Stimulated activated naive B cell treated with anti-CD40 and anti-IgM and Interleukin-4, amounts not matched to agents 10 μg/mL and 1 μg/mL and 100 μg/mL, for 72 hours (primary cell): ENCODE results near the gene OR13J1.

Experiments
- ATAC-seq, 2 donors: fragments of 150-1000 bp; cut with Tn5 transposase; replicated peaks; 2 replicates each; pipeline ENCODE4 v1.10.0; 2021; ENCODE audit warnings: moderate library complexity in 1 of 2
- DNase-seq: peaks from one replicate; pipeline ENCODE4 v3.0.0; 2021
- H3K27ac Mint-ChIP-seq: one replicate; pipeline ENCODE4 v1.8.0; 2022; ENCODE audit warnings: mild to moderate bottlenecking, mixed read lengths
- H3K27me3 Mint-ChIP-seq, 2 donors: one replicate each; pipeline ENCODE4 v1.8.0; 2022; ENCODE audit warnings: mixed read lengths in 2 of 2
- H3K36me3 Mint-ChIP-seq, 2 donors: one replicate each; pipeline ENCODE4 v1.8.0; 2022; ENCODE audit warnings: mixed read lengths in 2 of 2, mild to moderate bottlenecking in 1 of 2
- H3K4me1 Mint-ChIP-seq, 2 donors: one replicate each; pipeline ENCODE4 v1.8.0; 2022; ENCODE audit warnings: mixed read lengths in 2 of 2, mild to moderate bottlenecking in 1 of 2
- H3K4me3 Mint-ChIP-seq, 2 donors: one replicate each; pipeline ENCODE4 v1.8.0; 2022; ENCODE audit warnings: mild to moderate bottlenecking in 2 of 2, mixed read lengths in 2 of 2, moderate library complexity in 1 of 2
- H3K9me3 Mint-ChIP-seq, 2 donors: one replicate each; pipeline ENCODE4 v1.8.0; 2022; ENCODE audit warnings: mixed read lengths in 2 of 2, mild to moderate bottlenecking in 1 of 2

OR13J1 gene

DNA sequence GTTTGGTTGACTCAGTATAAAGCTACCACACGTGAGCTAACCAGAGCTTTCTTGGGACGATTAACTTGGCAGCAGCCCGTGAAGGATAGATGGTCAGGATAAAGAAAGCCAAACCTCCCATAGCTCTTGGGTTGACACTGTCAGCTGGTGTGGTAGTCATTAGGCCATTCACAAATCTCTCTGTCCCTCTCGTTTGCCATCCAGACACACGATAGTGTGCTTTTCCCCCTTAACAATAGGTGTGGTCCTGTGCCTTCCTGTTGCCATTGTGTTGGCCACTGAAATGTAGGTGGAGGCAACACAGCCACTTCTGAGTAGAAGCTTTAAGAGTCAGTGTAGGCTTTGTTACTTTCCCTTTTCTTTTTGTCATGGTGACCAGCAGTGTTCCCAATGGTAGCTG, 11.7 kb downstream of the OR13J1 start:
- H3K27me3 Mint-ChIP-seq = peaks cover 22 to 36% of the 10 kb centered on the region in 2 donors
- no peaks in the 10 kb centered on the region for H3K36me3 Mint-ChIP-seq
- DNase-seq (no peak), ATAC-seq (no peak)
- H3K4me3 Mint-ChIP-seq = no peak overlapping the region
- peaks cover 0 to 3% of the 10 kb centered on the region in 2 donors for H3K4me1 Mint-ChIP-seq
- H3K27ac Mint-ChIP-seq = no peak overlapping the region
- H3K9me3 Mint-ChIP-seq = no peaks in the 10 kb centered on the region

DNA sequence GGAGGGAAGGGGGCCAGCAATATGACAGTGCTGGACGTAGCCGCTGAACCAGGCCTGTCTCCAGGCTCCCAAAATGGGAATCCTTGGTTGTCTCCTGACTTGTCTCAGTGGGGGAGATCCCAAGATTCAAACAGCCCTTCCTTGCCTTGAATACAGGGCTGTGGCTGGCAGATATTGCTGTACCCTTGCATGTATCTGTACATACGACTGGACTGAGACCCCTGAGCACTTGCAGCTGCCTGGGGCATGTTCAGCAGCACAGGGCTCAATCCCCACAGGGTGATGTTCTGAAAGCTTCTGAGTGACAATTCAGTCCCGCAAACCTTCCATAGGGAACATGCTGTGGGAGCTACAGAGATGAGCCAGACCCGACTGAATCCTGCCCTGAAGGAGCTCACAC, 13.3 kb downstream of the OR13J1 start:
- H3K27me3 Mint-ChIP-seq = peaks cover 14 to 25% of the 10 kb centered on the region in 2 donors
- peaks cover 0 to 3% of the 10 kb centered on the region in 2 donors for H3K4me1 Mint-ChIP-seq
- H3K27ac Mint-ChIP-seq = no peak overlapping the region
- ATAC-seq (no peak), DNase-seq (no peak)
- no peaks in the 10 kb centered on the region for H3K9me3 Mint-ChIP-seq
- H3K4me3 Mint-ChIP-seq = no peak overlapping the region
- H3K36me3 Mint-ChIP-seq = no peaks in the 10 kb centered on the region

DNA sequence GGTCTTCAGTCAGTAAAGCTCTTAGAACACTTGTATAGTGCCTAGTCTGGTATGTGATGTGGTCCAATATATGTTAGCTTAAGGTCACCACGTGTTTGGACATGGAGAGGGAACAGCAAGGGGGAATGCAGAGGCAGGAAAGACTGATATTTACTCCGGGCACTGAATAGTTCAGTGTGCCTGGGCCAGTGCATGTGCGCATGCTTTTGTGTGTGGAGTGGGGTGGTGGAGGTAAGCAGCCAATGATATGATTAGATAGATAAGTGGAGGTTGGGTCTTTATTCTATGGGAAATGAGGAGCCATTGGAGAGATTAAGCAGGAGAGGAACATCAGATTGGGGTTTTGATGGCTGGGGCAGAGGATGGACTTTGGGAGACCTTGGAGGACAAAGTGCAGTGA, 14.0 kb downstream of the OR13J1 start:
- H3K9me3 Mint-ChIP-seq = no peaks in the 10 kb centered on the region
- DNase-seq (no peak), ATAC-seq (no peak)
- H3K27me3 Mint-ChIP-seq = peaks cover 9 to 18% of the 10 kb centered on the region in 2 donors
- H3K36me3 Mint-ChIP-seq = no peaks in the 10 kb centered on the region
- no peaks in the 10 kb centered on the region for H3K4me1 Mint-ChIP-seq
- H3K4me3 Mint-ChIP-seq = no peak overlapping the region
- no peak overlapping the region for H3K27ac Mint-ChIP-seq

DNA sequence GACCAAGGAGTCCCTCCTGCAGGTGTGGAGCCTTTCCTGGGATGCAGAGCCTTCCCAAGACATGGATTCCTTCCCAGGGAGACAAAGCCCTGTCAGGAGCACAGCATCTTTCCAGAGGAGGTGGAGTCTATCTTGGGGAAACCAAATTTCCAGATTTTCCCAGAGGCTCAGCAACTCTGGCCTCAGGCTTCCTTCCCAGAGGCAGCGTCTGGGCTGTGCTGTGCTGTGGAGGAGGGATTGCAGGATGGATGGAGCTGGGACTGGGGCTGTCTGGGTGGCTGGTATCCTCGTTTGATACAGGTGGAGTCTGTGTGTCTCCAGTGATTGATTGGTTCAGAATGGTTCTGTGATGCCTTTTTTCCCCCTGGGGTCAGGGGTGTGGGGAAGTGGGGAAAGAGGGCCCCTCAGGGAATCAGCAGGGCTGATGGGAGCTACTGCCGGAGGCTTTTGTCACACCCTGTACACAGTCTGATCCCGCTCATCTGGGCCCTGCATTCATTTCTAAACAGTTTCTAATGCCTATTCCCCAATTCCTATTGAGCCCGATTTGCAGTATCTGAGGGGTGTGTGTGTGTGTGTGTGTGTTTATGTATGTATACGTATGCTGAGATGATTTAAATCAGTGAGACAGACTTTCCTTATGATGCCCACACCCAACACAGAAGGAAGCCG, 16.0 kb downstream of the OR13J1 start:
- Mint-ChIP-seq H3K9me3 (no peaks in the 10 kb centered on the region), H3K4me1 (no peaks in the 10 kb centered on the region), H3K27ac (no peak overlapping the region), H3K27me3 (peaks cover 7 to 16% of the 10 kb centered on the region in 2 donors), H3K36me3 (no peaks in the 10 kb centered on the region), H3K4me3 (no peak overlapping the region)
- DNase-seq (no peak), ATAC-seq (no peak)

DNA sequence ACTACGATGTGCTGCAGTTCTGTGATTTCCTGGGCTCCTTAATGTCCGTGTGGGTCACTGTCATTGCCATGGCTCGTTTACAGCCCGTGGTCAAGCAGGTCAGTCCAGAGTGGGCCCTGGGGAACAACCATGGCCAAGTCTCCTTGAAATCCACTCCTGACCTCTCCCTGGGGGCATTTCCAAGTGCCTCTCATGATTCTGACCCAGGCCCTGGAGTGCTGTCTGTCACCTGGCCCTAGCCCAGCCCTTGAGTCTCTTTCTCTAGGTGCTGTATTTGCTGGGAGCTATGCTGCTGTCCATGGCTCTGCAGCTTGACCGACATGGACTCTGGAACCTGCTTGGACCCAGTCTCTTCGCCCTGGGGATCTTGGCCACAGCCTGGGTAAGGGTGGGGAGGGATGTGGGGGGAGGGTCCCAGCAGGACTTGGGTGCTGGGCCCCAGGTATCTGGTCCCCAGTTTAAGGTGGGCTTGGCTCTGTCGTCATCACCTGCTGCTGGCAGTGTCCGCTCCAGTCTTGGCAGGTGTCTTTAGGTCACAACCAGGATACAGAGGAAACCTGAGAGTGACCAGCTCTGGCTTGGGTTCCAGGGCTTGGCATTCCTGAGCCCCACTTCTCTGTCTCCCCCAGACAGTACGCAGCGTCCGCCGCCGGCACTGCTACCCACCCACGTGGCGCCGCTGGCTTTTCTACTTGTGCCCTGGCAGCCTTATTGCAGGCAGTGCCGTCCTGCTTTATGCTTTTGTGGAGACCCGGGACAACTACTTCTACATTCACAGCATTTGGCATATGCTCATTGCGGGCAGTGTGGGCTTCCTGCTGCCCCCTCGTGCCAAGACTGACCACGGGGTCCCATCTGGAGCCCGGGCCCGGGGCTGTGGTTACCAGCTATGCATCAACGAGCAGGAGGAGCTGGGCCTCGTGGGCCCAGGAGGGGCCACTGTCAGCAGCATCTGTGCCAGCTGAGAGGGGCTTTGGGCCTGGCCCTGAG, 17.0 kb downstream of the OR13J1 start:
- no peaks in the 10 kb centered on the region for H3K36me3 Mint-ChIP-seq
- peaks cover 7 to 16% of the 10 kb centered on the region in 2 donors for H3K27me3 Mint-ChIP-seq
- H3K4me1 Mint-ChIP-seq = peaks cover 6 to 10% of the 10 kb centered on the region in 2 donors
- no peaks in the 10 kb centered on the region for H3K9me3 Mint-ChIP-seq
- H3K27ac Mint-ChIP-seq = peak overlapping the region; percentile 15
- no peak overlapping the region for H3K4me3 Mint-ChIP-seq
- DNase-seq = no peak
- ATAC-seq = no peak

DNA sequence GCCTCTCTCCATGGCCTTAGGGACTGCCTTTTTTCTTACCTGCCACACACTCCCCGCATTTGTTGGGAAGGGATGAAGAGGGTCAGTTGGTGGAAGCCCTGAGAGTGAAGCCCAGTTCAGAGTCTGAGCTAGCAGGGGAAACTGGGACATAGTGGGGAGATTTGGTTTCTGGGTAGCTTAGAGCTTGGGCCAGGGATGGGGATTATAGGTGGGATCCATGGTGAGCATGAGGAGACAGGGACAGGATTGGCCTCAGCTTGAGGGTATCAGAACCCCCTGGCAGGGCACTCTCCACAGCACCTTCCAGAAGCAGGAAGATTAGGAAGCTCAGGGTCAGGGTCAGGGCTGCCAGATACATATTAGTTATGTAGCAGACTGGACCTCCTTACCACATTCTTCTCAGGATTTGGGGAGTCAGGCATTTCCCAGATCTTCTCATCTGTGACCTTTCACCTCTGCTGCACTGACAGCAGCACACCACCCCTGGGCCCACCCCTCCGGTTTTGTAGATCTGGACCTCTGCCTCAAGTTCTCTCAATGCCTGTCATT, 17.9 kb downstream of the OR13J1 start:
- no peak overlapping the region for H3K4me3 Mint-ChIP-seq
- no peak for ATAC-seq
- no peak for DNase-seq
- peaks cover 7 to 16% of the 10 kb centered on the region in 2 donors for H3K27me3 Mint-ChIP-seq
- no peaks in the 10 kb centered on the region for H3K9me3 Mint-ChIP-seq
- peaks cover 15 to 18% of the 10 kb centered on the region in 2 donors for H3K4me1 Mint-ChIP-seq
- no peaks in the 10 kb centered on the region for H3K36me3 Mint-ChIP-seq
- no peak overlapping the region for H3K27ac Mint-ChIP-seq

DNA sequence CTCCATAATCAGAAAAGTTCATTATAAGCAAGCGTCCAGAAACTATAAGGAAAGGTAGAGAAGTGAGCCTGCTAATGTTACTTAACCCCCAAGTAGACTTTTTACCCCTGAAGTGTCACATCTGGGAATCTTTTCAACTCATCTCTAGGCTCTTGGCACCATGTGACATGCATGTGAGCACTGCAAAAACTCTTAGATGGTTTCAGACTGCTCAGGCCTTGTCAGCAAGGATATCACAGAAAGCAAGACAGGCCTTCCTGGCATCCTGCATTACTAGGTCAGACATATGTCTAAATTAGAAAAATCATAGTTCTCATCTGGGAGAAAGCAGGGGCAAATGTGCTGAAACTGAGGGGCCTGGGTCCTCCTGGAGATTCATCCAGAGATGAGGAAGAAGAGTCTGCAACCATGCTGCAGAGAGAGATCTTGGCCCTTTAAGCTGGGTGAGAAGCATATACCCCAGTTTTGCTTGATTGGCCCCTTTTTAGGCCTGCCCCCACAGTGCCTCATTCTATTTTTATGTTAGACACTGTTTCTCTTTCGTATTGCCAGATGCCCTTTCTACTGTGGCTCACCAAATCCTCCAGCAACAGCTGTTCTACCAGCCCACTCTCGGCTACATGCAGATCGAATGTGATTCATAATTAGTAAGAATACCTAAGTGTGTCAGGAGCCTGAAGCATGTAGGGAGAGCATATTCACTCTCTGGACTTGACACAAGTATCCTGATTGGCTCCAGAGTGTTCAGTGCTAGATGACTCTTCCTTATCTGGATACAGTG, 22.2 kb downstream of the OR13J1 start:
- ATAC-seq (peak; percentile 92 to 94), DNase-seq (peak; percentile 61)
- H3K4me3 Mint-ChIP-seq = peak overlapping the region; percentile 52 to 58
- H3K27ac Mint-ChIP-seq = peak overlapping the region; percentile 91
- H3K4me1 Mint-ChIP-seq = peaks cover 39 to 56% of the 10 kb centered on the region in 2 donors
- no peaks in the 10 kb centered on the region for H3K27me3 Mint-ChIP-seq
- H3K36me3 Mint-ChIP-seq = peaks cover 0 to 4% of the 10 kb centered on the region in 2 donors
- no peaks in the 10 kb centered on the region for H3K9me3 Mint-ChIP-seq

DNA sequence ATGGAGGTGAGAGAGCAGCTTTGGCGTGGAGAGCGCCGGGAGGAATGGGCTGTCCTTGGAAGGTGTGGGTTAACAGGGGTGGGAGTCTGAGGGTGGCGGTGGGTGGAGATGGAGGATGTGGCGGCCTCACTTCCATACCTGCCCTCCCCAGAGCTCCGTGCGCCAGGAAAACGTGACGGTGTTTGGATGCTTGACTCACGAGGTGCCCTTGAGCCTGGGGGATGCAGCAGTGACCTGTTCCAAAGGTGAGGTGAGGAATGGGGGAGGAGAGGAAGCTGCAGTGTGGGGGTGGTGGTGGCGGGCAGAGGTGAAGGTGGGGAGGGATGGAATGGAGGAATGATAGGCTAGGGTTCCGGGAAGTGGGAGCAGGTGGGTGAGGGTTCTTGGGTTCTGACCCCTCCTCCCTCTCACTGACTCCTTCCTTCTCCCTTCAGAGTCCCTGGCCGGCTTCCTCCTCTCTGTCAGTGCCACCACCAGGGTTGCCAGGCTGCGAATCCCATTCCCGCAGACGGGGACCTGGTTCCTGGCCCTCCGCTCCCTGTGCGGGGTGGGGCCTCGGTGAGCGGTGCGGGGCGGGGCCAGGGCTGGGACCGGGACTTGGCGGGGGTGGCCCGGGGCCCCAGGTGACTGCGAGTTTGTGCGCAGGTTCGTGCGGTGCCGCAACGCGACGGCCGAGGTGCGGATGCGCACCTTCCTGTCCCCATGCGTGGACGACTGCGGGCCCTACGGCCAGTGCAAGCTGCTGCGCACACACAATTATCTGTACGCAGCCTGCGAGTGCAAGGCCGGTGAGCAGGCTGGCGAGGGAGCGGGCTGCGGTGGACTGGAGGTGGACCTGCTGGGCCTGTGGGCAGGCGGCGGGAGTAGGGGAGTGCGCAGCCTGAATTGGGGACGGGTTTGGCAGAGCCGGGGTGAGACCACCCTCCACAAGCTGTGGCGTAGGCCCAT, 24.1 kb downstream of the OR13J1 start:
- ATAC-seq (no peak), DNase-seq (no peak)
- Mint-ChIP-seq H3K4me3 (peak overlapping the region; percentile 42 to 66), H3K9me3 (no peaks in the 10 kb centered on the region), H3K27me3 (no peaks in the 10 kb centered on the region), H3K4me1 (peaks cover 55 to 75% of the 10 kb centered on the region in 2 donors), H3K27ac (peak overlapping the region; percentile 82), H3K36me3 (peaks cover 0 to 8% of the 10 kb centered on the region in 2 donors)

DNA sequence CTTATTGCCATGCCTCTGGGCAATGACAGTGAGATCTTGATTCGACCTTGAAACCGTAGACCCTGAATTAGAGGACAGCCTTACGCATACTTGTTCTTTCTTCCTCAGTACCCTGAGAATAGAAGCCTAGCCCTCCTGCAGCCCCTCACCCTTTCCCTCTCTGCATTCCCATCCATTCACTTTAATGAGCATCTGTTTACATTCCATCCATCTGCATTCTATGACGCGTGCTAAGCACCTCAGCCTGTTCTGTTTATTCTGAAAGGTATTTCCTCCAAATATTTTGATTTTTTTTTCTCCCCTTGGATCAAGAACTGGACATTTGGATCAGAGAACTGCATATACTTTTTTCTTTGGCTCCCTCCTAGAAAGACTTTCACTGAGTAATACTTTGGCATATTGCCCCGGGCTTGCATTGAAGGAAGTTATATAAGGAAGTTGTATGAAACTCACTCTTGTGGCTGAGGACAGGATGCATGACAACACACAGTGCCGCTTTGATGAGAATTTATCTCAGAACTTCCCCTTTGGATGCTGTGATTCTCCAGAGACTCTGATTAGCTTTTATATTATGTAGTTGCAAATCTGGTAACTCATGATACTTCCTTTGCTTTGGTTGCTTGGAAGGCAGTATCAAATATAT, 25.5 kb downstream of the OR13J1 start:
- no peaks in the 10 kb centered on the region for H3K27me3 Mint-ChIP-seq
- peaks cover 5 to 15% of the 10 kb centered on the region in 2 donors for H3K36me3 Mint-ChIP-seq
- DNase-seq (peak; percentile 45), ATAC-seq (peak; percentile 63 to 67)
- peak overlapping the region in 1 of 2 donors; percentile 5 for H3K4me3 Mint-ChIP-seq
- H3K9me3 Mint-ChIP-seq = peaks cover 0 to 4% of the 10 kb centered on the region in 2 donors
- peaks cover 65 to 89% of the 10 kb centered on the region in 2 donors for H3K4me1 Mint-ChIP-seq
- peak overlapping the region; percentile 1 for H3K27ac Mint-ChIP-seq

DNA sequence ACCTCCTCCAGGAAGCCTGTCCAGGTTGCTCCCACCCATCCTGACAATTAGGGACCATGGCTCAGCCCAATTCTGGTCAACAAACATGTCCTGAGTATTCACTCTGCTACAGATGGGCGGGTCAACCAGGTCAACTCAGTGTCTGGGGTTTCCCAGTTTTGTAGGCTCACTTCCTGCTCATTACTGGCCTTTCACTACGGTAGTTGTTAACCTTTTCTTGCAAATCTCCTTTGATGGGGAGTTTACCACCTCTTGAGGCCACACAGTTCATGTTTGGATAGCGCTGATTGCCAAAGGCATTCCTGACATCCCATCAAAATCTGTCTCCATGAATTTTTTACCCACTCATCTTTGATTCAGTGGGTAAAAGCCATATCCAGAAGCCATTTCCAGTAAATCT, 27.4 kb downstream of the OR13J1 start:
- H3K27me3 Mint-ChIP-seq = no peaks in the 10 kb centered on the region
- peak overlapping the region; percentile 7 to 12 for H3K4me3 Mint-ChIP-seq
- H3K27ac Mint-ChIP-seq = peak overlapping the region; percentile 64
- DNase-seq (peak; percentile 37), ATAC-seq (peak; percentile 81 to 84)
- peaks cover 5 to 15% of the 10 kb centered on the region in 2 donors for H3K36me3 Mint-ChIP-seq
- H3K4me1 Mint-ChIP-seq = peaks cover 58 to 83% of the 10 kb centered on the region in 2 donors
- peaks cover 0 to 4% of the 10 kb centered on the region in 2 donors for H3K9me3 Mint-ChIP-seq

DNA sequence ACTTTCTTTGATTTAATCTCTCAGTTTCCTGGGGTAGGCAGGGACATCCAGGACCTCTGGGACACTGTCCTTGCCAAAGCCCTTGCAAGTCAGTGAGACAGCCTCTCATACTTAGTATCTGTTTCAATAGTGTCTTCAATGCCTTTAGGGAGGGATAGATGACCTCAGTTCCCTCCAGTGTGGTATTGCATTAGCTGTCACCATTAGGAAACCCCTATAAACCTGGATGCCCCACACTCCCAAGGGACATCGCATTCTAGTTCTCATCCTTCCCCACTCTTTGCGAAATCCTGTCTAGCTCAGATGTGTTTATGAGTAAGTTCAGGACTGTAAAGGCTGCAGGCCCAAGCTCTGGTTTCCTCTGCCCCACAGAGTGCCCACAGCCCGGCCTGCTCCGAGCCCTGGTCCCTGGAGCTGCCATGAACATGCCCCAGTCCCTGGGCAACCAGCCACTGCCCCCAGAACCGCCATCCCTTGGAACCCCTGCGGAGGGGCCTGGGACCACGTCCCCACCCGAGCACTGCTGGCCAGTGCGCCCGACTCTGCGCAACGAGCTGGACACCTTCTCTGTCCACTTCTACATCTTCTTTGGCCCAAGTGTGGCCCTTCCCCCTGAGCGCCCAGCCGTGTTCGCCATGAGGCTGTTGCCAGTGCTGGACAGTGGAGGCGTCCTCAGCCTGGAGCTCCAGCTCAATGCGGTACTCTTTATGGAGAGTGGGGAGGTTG, 28.0 kb downstream of the OR13J1 start:
- Mint-ChIP-seq H3K4me1 (peaks cover 52 to 76% of the 10 kb centered on the region in 2 donors), H3K4me3 (peak overlapping the region; percentile 7 to 12), H3K9me3 (peaks cover 0 to 4% of the 10 kb centered on the region in 2 donors), H3K27ac (peak overlapping the region; percentile 64), H3K36me3 (peaks cover 5 to 15% of the 10 kb centered on the region in 2 donors), H3K27me3 (no peaks in the 10 kb centered on the region)
- DNase-seq (no peak), ATAC-seq (peak; percentile 26 to 39)

DNA sequence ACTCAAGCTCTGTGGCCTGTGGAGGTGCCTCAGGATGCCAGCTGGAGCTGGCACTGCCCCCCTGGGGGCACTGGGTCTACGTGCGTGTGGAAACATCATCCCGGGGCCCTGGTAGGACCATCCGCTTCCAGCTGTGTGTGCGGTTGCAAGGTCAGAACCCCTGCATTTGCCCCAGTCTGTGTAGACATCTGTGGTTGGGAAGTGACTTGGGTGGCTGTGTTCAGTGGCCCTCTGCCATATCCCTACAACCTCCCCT, 28.6 kb downstream of the OR13J1 start:
- H3K27ac Mint-ChIP-seq = no peak overlapping the region
- DNase-seq (no peak), ATAC-seq (no peak)

More for the DNA sequence above, 28.6 kb downstream of the OR13J1 start:
- H3K27me3 Mint-ChIP-seq = no peaks in the 10 kb centered on the region
- peaks cover 0 to 4% of the 10 kb centered on the region in 2 donors for H3K9me3 Mint-ChIP-seq
- no peak overlapping the region for H3K4me3 Mint-ChIP-seq
- H3K36me3 Mint-ChIP-seq = peaks cover 5 to 15% of the 10 kb centered on the region in 2 donors
- H3K4me1 Mint-ChIP-seq = peaks cover 47 to 70% of the 10 kb centered on the region in 2 donors
